PC-3 (cell line): ENCODE results near the gene TIRAP. TPM values are rescaled to one million over a fixed set of nuclear protein-coding genes. Genes with fewer than 3 reads are reported as not detected.
A peak's percentile ranks its signal among the peaks of the same experiment; 100 is the strongest.

ENCODE experiments used
- ATAC-seq: fragments of 200-7000 bp; cut with Tn5 transposase; 2 replicates; pipeline ENCODE4 v1.9.1; 2020; ENCODE audit warnings: mild to moderate bottlenecking, moderate library complexity
- BruUV-seq: library from RNA; stranded (reverse); fragments of 400-500 nt; replicated peaks from 2 replicates; lab custom pipeline; 2021; lab: Mats Ljungman, UMichigan
- CTCF ChIA-PET: fragments of 300-600 bp; sonication (Branson Sonifier 250); formaldehyde crosslinking; loops from one replicate; lab custom pipeline; 2022; ENCODE audit warnings: antibody characterized with exemption; lab: Charles Lee
- POLR2A ChIA-PET: fragments of 300-600 bp; sonication (Branson Sonifier 250); formaldehyde crosslinking; loops from one replicate; lab custom pipeline; 2022; ENCODE audit warnings: antibody characterized with exemption; ENCODE audit not compliant: unreplicated experiment; lab: Charles Lee
- DNase-seq: peaks from one replicate; pipeline ENCODE4 v3.0.0-alpha.2; 2015
- H2AFZ ChIP-seq: fragments of 300-600 bp; sonication (generic); 2 replicates; pipeline ENCODE4 v1.6.0; 2016; ENCODE audit warnings: antibody characterized with exemption, low read length
- H3F3A ChIP-seq: fragments of 300-600 bp; sonication (generic); one replicate; pipeline ENCODE4 v1.6.0; 2017; ENCODE audit warnings: antibody characterized with exemption, low read length, control low read depth, mild to moderate bottlenecking; ENCODE audit not compliant: unreplicated experiment
- H3K27ac ChIP-seq: fragments of 300-600 bp; sonication (generic); 2 replicates; pipeline ENCODE4 v1.5.1; 2016; ENCODE audit warnings: mild to moderate bottlenecking, low read length
- H3K27me3 ChIP-seq: fragments of 300-600 bp; sonication (generic); 2 replicates; pipeline ENCODE4 v1.6.1; 2016; ENCODE audit warnings: low read length, mixed read lengths
- H3K36me3 ChIP-seq: fragments of 300-600 bp; sonication (generic); 2 replicates; pipeline ENCODE4 v1.6.1; 2016; ENCODE audit warnings: low read depth, mixed run types, low read length, mixed read lengths
- H3K4me1 ChIP-seq: fragments of 300-600 bp; sonication (generic); 2 replicates; pipeline ENCODE4 v1.5.1; 2016; ENCODE audit warnings: low read length; ENCODE audit not compliant: insufficient read depth
- H3K4me2 ChIP-seq: fragments of 300-600 bp; sonication (generic); 2 replicates; pipeline ENCODE4 v1.6.0; 2016; ENCODE audit warnings: low read length
- H3K4me3 ChIP-seq: fragments of 300-600 bp; sonication (generic); 2 replicates; pipeline ENCODE4 v1.5.1; 2016; ENCODE audit warnings: mild to moderate bottlenecking, low read length, mixed read lengths
- H3K79me2 ChIP-seq: fragments of 300-600 bp; sonication (generic); 2 replicates; pipeline ENCODE4 v1.6.1; 2017; ENCODE audit warnings: low read length, mixed read lengths
- H3K9ac ChIP-seq: fragments of 300-600 bp; sonication (generic); 2 replicates; pipeline ENCODE4 v1.6.0; 2016; ENCODE audit warnings: mild to moderate bottlenecking, low read length
- H3K9me2 ChIP-seq: fragments of 300-600 bp; sonication (generic); replicated peaks from 2 replicates; pipeline ENCODE4 v1.6.1; 2016; ENCODE audit warnings: mixed run types, low read length, mixed read lengths
- H3K9me3 ChIP-seq: fragments of 300-600 bp; sonication (generic); 2 replicates; pipeline ENCODE4 v1.6.1; 2016; ENCODE audit warnings: low read length, mixed read lengths
- H4K20me1 ChIP-seq: fragments of 300-600 bp; sonication (generic); 2 replicates; pipeline ENCODE4 v1.6.1; 2016; ENCODE audit warnings: low read length, mixed read lengths
- CTCF ChIP-seq: fragments of 300-600 bp; sonication (generic); conservative IDR thresholded peaks from 2 replicates; pipeline ENCODE4 v1.5.1; 2017; ENCODE audit warnings: antibody characterized with exemption, low read depth, mild to moderate bottlenecking, low read length
- EZH2 ChIP-seq: fragments of 300-600 bp; sonication (generic); IDR thresholded peaks from one replicate; pipeline ENCODE4 v1.6.1; 2017; ENCODE audit warnings: antibody characterized with exemption, mild to moderate bottlenecking, low read length; ENCODE audit not compliant: unreplicated experiment
- EZH2phosphoT487 ChIP-seq: fragments of 300-600 bp; sonication (generic); IDR thresholded peaks from 2 replicates; pipeline ENCODE4 v1.6.1; 2018; ENCODE audit warnings: mild to moderate bottlenecking, antibody characterized with exemption, low read length, borderline replicate concordance
- intact Hi-C: fragments of 100-400 bp; cut with micrococcal nuclease; formaldehyde crosslinking; loops from 2 replicates; pipeline ENCODE4 v1.9.0; 2023
- total RNA-seq: library from RNA; depleted of rRNA; stranded (reverse); fragments of >200 nt; gene quantifications from 2 replicates; pipeline ENCODE4 v1.2.3, GENCODE V29; 2014

Gene TIRAP
- total RNA-seq, 1 experiment from 2014 or later: 8.4 TPM

GRCh38 chr11:126333142-126333541 is 50.2 kb downstream of the TIRAP start:
- ATAC-seq (peak; percentile 10), DNase-seq (peak; percentile 78)

DNA sequence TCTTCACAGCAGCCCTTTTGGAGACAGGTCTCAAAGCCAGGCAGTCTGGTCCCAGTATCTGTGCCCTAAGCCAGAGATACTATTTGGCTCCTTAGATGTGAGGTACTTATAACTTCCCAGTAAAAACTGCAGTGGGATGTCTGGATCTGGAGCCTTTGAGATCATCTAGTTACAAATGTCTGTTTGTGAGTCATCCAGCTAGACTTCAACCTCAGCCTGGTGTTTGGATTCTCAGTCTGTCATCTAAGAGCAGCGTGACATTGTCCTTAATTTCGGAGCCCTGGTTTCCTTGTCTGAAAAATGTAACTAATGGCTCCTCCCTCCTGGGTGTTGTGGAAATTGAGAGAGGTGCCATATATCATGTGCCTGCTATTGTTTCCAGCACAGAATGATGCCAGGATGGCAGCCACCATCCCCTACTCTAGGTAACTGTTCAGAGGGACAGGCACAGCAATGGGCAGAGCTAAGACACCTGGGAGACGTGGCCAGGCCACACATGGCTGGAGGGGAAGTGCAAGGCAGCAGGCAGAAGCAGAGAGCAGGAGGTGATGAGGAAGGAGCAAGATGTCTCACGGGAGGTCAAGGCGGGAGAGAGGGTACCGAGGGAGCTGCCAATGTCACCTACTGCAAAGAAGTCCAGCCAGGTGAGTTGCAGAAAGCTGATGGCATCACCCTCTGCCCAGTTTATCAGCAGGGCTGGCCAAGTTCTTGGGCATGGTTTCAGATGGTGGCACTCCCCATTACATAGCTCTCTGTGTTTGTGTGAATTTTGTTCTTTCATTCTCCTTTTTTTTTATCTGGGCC is 52.0 kb downstream of the TIRAP start:
- DNase-seq (peak; percentile 42), ATAC-seq (no peak)
- H4K20me1 ChIP-seq: no peaks in the 10 kb centered on the region
- H3K4me2 ChIP-seq: no peak overlapping the region
- H3K27me3 ChIP-seq: no peaks in the 10 kb centered on the region
- no peaks in the 10 kb centered on the region for H3F3A ChIP-seq
- CTCF ChIA-PET: interaction anchor here (0.6 kb wide), 1 partner anchor 1500 kb away, joined by 3 read pairs; no protein-coding TSS in a partner anchor
- H3K79me2 ChIP-seq: no peaks in the 10 kb centered on the region
- no peak overlapping the region for H3K9ac ChIP-seq
- intact Hi-C loops: no loop called here
- BruUV-seq: no TSS peak
- POLR2A ChIA-PET: no interaction called here
- H3K9me2 ChIP-seq: no peaks in the 10 kb centered on the region
- no peak overlapping the region for H3K27ac ChIP-seq
- H3K36me3 ChIP-seq: no peaks in the 10 kb centered on the region
- H2AFZ ChIP-seq: no peak overlapping the region
- H3K4me3 ChIP-seq: no peak overlapping the region
- peaks cover 37% of the 10 kb centered on the region for H3K4me1 ChIP-seq
- TF ChIP-seq CTCF (no peak), EZH2phosphoT487 (no peak), EZH2 (no peak)
- H3K9me3 ChIP-seq: no peaks in the 10 kb centered on the region

More at GRCh38 chr11:126333142-126333541, 50.2 kb downstream of the TIRAP start:
- H3K4me2 ChIP-seq: no peak overlapping the region
- peak overlapping the region; percentile 21; the same call in 1 of the 2 replicates for H3K9ac ChIP-seq
- peak overlapping the region; percentile 83 for H3K27ac ChIP-seq
- H3K4me1 ChIP-seq: peaks cover 28% of the 10 kb centered on the region
- CTCF ChIA-PET: no interaction called here
- H3K9me2 ChIP-seq: no peaks in the 10 kb centered on the region
- intact Hi-C loops: no loop called here
- H2AFZ ChIP-seq: no peak overlapping the region
- H3K9me3 ChIP-seq: no peaks in the 10 kb centered on the region
- no peaks in the 10 kb centered on the region for H3F3A ChIP-seq
- H4K20me1 ChIP-seq: no peaks in the 10 kb centered on the region
- H3K79me2 ChIP-seq: no peaks in the 10 kb centered on the region
- BruUV-seq: no TSS peak
- H3K4me3 ChIP-seq: no peak overlapping the region
- H3K27me3 ChIP-seq: no peaks in the 10 kb centered on the region
- POLR2A ChIA-PET: no interaction called here
- no peaks in the 10 kb centered on the region for H3K36me3 ChIP-seq
- no peak for TF ChIP-seq EZH2
- no peak for TF ChIP-seq CTCF
- TF ChIP-seq EZH2phosphoT487: no peak

DNA sequence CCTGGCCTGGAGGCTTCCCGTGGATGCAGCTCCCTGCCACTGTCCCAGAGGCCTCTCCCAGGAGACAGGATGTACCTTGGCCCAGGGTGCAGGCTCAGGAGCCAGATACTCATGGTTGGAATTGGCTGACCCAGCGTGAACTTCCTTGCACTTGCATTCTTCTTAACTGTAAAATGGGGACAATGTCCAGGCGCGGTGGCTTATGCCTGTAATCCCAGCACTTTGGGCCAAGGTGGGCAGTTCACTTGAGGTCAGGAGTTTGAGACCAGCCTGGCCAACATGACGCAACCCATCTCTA is 52.5 kb downstream of the TIRAP start:
- Histone ChIP-seq H3K4me3 (no peak overlapping the region), H3K36me3 (peaks cover under 1% of the 10 kb centered on the region; the same call in 1 of the 2 replicates), H3K27me3 (no peaks in the 10 kb centered on the region), H4K20me1 (no peaks in the 10 kb centered on the region), H2AFZ (no peak overlapping the region), H3K9ac (no peak overlapping the region), H3K9me2 (no peaks in the 10 kb centered on the region), H3K9me3 (no peaks in the 10 kb centered on the region), H3K4me1 (peaks cover 43% of the 10 kb centered on the region), H3K4me2 (no peak overlapping the region), H3K27ac (no peak overlapping the region), H3F3A (no peaks in the 10 kb centered on the region), H3K79me2 (no peaks in the 10 kb centered on the region)
- CTCF ChIA-PET: no interaction called here
- no TSS peak for BruUV-seq
- DNase-seq (no peak), ATAC-seq (no peak)
- intact Hi-C loops: no loop called here
- TF ChIP-seq CTCF (no peak), EZH2phosphoT487 (no peak), EZH2 (no peak)
- POLR2A ChIA-PET: no interaction called here
